ENCODE results near the gene CFAP100.

Gene CFAP100

GRCh38 chr3:126446791-126447190 is 52.1 kb downstream of the CFAP100 start:
- DNase-seq = no peak

GRCh38 chr3:126447456-126448106 is 52.9 kb downstream of the CFAP100 start:
- DNase-seq = no peak

- no peak for DNase-seq
These were observed 53.6 kb downstream of the CFAP100 start for GRCh38 chr3:126448136-126448892.

GRCh38 chr3:126448893-126449180 is 54.1 kb downstream of the CFAP100 start:
- DNase-seq = no peak

GRCh38 chr3:126449621-126450051 is 54.9 kb downstream of the CFAP100 start:
- no peak for DNase-seq

- DNase-seq = no peak
These were observed 55.5 kb downstream of the CFAP100 start for GRCh38 chr3:126450219-126450618.

- DNase-seq = no peak
These were observed 56.0 kb downstream of the CFAP100 start for GRCh38 chr3:126450744-126451143.

GRCh38 chr3:126451511-126451910 is 56.8 kb downstream of the CFAP100 start:
- no peak for DNase-seq

GRCh38 chr3:126452213-126452612 is 57.5 kb downstream of the CFAP100 start:
- DNase-seq = no peak

GRCh38 chr3:126454025-126454424 is 59.3 kb downstream of the CFAP100 start:
- no peak for DNase-seq

- DNase-seq = no peak
These were observed 59.9 kb downstream of the CFAP100 start for GRCh38 chr3:126454437-126455198.

GRCh38 chr3:126456211-126456610 is 61.5 kb downstream of the CFAP100 start:
- no peak for DNase-seq

- no peak for DNase-seq
These were observed 62.2 kb downstream of the CFAP100 start for GRCh38 chr3:126456766-126457388.

- DNase-seq = no peak
These were observed 64.5 kb downstream of the CFAP100 start for GRCh38 chr3:126459111-126459762.

GRCh38 chr3:126459763-126460127 is 65.0 kb downstream of the CFAP100 start:
- no peak for DNase-seq

- no peak for DNase-seq
These were observed 65.7 kb downstream of the CFAP100 start for GRCh38 chr3:126460381-126460780.

- no peak for DNase-seq
These were observed 66.9 kb downstream of the CFAP100 start for GRCh38 chr3:126461450-126462070.

- no peak for DNase-seq
These were observed 68.8 kb downstream of the CFAP100 start for GRCh38 chr3:126463521-126463920.

- no peak for DNase-seq
These were observed 69.4 kb downstream of the CFAP100 start for GRCh38 chr3:126464093-126464492.

GRCh38 chr3:126464494-126464893 is 69.8 kb downstream of the CFAP100 start:
- DNase-seq = no peak

- no peak for DNase-seq
These were observed 70.3 kb downstream of the CFAP100 start for GRCh38 chr3:126464997-126465396.

- DNase-seq = no peak
These were observed 71.3 kb downstream of the CFAP100 start for GRCh38 chr3:126465928-126466544.

Measured in activated gamma-delta T cell (primary cell).